PC-3 (cell line): ENCODE measurements around the gene ZHX3. TPM values are rescaled to one million over a fixed set of nuclear protein-coding genes. Genes with fewer than 3 reads are reported as not detected.

Source experiments
- ATAC-seq: fragments of 200-7000 bp; cut with Tn5 transposase; 2 replicates; pipeline ENCODE4 v1.9.1; 2020; ENCODE audit warnings: mild to moderate bottlenecking, moderate library complexity
- BruUV-seq: library from RNA; stranded (reverse); fragments of 400-500 nt; replicated peaks from 2 replicates; lab custom pipeline; 2021; lab: Mats Ljungman, UMichigan
- CTCF ChIA-PET: fragments of 300-600 bp; sonication (Branson Sonifier 250); formaldehyde crosslinking; loops from one replicate; lab custom pipeline; 2022; ENCODE audit warnings: antibody characterized with exemption; lab: Charles Lee
- POLR2A ChIA-PET: fragments of 300-600 bp; sonication (Branson Sonifier 250); formaldehyde crosslinking; loops from one replicate; lab custom pipeline; 2022; ENCODE audit warnings: antibody characterized with exemption; ENCODE audit not compliant: unreplicated experiment; lab: Charles Lee
- DNase-seq: peaks from one replicate; pipeline ENCODE4 v3.0.0-alpha.2; 2015
- H2AFZ ChIP-seq: fragments of 300-600 bp; sonication (generic); 2 replicates; pipeline ENCODE4 v1.6.0; 2016; ENCODE audit warnings: antibody characterized with exemption, low read length
- H3F3A ChIP-seq: fragments of 300-600 bp; sonication (generic); one replicate; pipeline ENCODE4 v1.6.0; 2017; ENCODE audit warnings: antibody characterized with exemption, low read length, control low read depth, mild to moderate bottlenecking; ENCODE audit not compliant: unreplicated experiment
- H3K27ac ChIP-seq: fragments of 300-600 bp; sonication (generic); 2 replicates; pipeline ENCODE4 v1.5.1; 2016; ENCODE audit warnings: mild to moderate bottlenecking, low read length
- H3K27me3 ChIP-seq: fragments of 300-600 bp; sonication (generic); 2 replicates; pipeline ENCODE4 v1.6.1; 2016; ENCODE audit warnings: low read length, mixed read lengths
- H3K36me3 ChIP-seq: fragments of 300-600 bp; sonication (generic); 2 replicates; pipeline ENCODE4 v1.6.1; 2016; ENCODE audit warnings: low read depth, mixed run types, low read length, mixed read lengths
- H3K4me1 ChIP-seq: fragments of 300-600 bp; sonication (generic); 2 replicates; pipeline ENCODE4 v1.5.1; 2016; ENCODE audit warnings: low read length; ENCODE audit not compliant: insufficient read depth
- H3K4me2 ChIP-seq: fragments of 300-600 bp; sonication (generic); 2 replicates; pipeline ENCODE4 v1.6.0; 2016; ENCODE audit warnings: low read length
- H3K4me3 ChIP-seq: fragments of 300-600 bp; sonication (generic); 2 replicates; pipeline ENCODE4 v1.5.1; 2016; ENCODE audit warnings: mild to moderate bottlenecking, low read length, mixed read lengths
- H3K79me2 ChIP-seq: fragments of 300-600 bp; sonication (generic); 2 replicates; pipeline ENCODE4 v1.6.1; 2017; ENCODE audit warnings: low read length, mixed read lengths
- H3K9ac ChIP-seq: fragments of 300-600 bp; sonication (generic); 2 replicates; pipeline ENCODE4 v1.6.0; 2016; ENCODE audit warnings: mild to moderate bottlenecking, low read length
- H3K9me2 ChIP-seq: fragments of 300-600 bp; sonication (generic); replicated peaks from 2 replicates; pipeline ENCODE4 v1.6.1; 2016; ENCODE audit warnings: mixed run types, low read length, mixed read lengths
- H3K9me3 ChIP-seq: fragments of 300-600 bp; sonication (generic); 2 replicates; pipeline ENCODE4 v1.6.1; 2016; ENCODE audit warnings: low read length, mixed read lengths
- H4K20me1 ChIP-seq: fragments of 300-600 bp; sonication (generic); 2 replicates; pipeline ENCODE4 v1.6.1; 2016; ENCODE audit warnings: low read length, mixed read lengths
- CTCF ChIP-seq: fragments of 300-600 bp; sonication (generic); conservative IDR thresholded peaks from 2 replicates; pipeline ENCODE4 v1.5.1; 2017; ENCODE audit warnings: antibody characterized with exemption, low read depth, mild to moderate bottlenecking, low read length
- EZH2 ChIP-seq: fragments of 300-600 bp; sonication (generic); IDR thresholded peaks from one replicate; pipeline ENCODE4 v1.6.1; 2017; ENCODE audit warnings: antibody characterized with exemption, mild to moderate bottlenecking, low read length; ENCODE audit not compliant: unreplicated experiment
- EZH2phosphoT487 ChIP-seq: fragments of 300-600 bp; sonication (generic); IDR thresholded peaks from 2 replicates; pipeline ENCODE4 v1.6.1; 2018; ENCODE audit warnings: mild to moderate bottlenecking, antibody characterized with exemption, low read length, borderline replicate concordance
- intact Hi-C: fragments of 100-400 bp; cut with micrococcal nuclease; formaldehyde crosslinking; loops from 2 replicates; pipeline ENCODE4 v1.9.0; 2023
- total RNA-seq: library from RNA; depleted of rRNA; stranded (reverse); fragments of >200 nt; gene quantifications from 2 replicates; pipeline ENCODE4 v1.2.3, GENCODE V29; 2014

ZHX3 gene
- total RNA-seq, 1 experiment from 2014 or later: 14.0 TPM

- Histone ChIP-seq H3K4me2 (no peak overlapping the region), H2AFZ (no peak overlapping the region), H3K79me2 (no peaks in the 10 kb centered on the region), H3K36me3 (peaks cover 47% of the 10 kb centered on the region), H3F3A (no peaks in the 10 kb centered on the region), H3K4me3 (no peak overlapping the region), H3K9ac (no peak overlapping the region), H4K20me1 (no peaks in the 10 kb centered on the region), H3K9me3 (no peaks in the 10 kb centered on the region), H3K27ac (no peak overlapping the region), H3K27me3 (no peaks in the 10 kb centered on the region), H3K4me1 (peaks cover 8% of the 10 kb centered on the region), H3K9me2 (no peaks in the 10 kb centered on the region)
- CTCF ChIA-PET: no interaction called here
- no TSS peak for BruUV-seq
- DNase-seq (no peak), ATAC-seq (no peak)
- POLR2A ChIA-PET: no interaction called here
- intact Hi-C loops: no loop called here
- no peak for TF ChIP-seq EZH2
- TF ChIP-seq CTCF: no peak
- TF ChIP-seq EZH2phosphoT487: no peak
Observed at GRCh38 chr20:41167118-41167470, 150.4 kb downstream of the ZHX3 start.

- intact Hi-C loops: no loop called here
- H3K9me3 ChIP-seq: no peaks in the 10 kb centered on the region
- no peaks in the 10 kb centered on the region for H3K9me2 ChIP-seq
- ChIA-PET CTCF (no interaction called here), POLR2A (no interaction called here)
- BruUV-seq: no TSS peak
- no peak overlapping the region for H3K4me3 ChIP-seq
- H3F3A ChIP-seq: no peaks in the 10 kb centered on the region
- no peak for ATAC-seq
- peaks cover 47% of the 10 kb centered on the region for H3K36me3 ChIP-seq
- H3K9ac ChIP-seq: no peak overlapping the region
- TF ChIP-seq EZH2 (no peak), EZH2phosphoT487 (no peak), CTCF (no peak)
- no peak overlapping the region for H3K27ac ChIP-seq
- H3K4me2 ChIP-seq: no peak overlapping the region
- no peak for DNase-seq
- peaks cover 8% of the 10 kb centered on the region for H3K4me1 ChIP-seq
- no peaks in the 10 kb centered on the region for H3K79me2 ChIP-seq
- H2AFZ ChIP-seq: no peak overlapping the region
- no peaks in the 10 kb centered on the region for H3K27me3 ChIP-seq
- H4K20me1 ChIP-seq: no peaks in the 10 kb centered on the region
Observed at GRCh38 chr20:41166201-41167117, 151.1 kb downstream of the ZHX3 start.
